Measurements from ENCODE around the gene JOSD1.

Gene JOSD1

DNA sequence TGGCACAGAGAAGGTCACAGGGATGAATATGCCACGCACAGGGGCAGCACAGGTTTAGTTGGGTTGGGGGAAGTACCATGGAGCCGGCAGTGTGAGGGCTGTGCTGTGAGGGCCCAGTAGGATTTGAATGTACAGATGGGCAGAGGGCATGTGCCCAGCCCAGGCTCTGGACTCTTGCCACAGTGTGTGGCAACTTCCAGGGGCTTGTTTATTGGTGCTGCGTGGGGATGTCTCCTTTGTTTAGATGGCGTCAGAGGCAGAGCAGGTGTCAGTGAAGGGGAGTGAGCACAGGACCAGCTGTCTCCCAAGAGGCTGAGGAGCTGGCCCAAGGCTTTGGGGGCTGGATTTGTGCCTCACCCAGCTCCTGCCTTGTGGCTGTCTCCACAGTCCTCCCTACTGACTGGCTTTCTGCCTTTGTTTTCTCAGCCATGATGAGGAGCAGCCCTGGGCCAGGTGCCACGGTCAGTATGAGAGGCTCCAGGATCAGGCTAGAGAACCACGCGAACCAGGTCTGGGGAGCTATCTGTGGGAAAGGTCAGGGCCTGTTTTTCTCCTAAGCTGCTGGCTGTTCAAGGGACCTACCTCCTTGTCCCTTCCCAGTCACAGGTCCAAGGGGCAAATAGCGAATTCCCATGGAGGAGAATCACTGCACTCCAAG lies 33.1 kb upstream of the JOSD1 start:
- DNase-seq, result peak in 54 of 56 donors; percentile 51 to 95 (median 84)

GRCh38 chr22:38733329-38733723 lies 32.6 kb upstream of the JOSD1 start:
- DNase-seq, result peak in 33 of 56 donors; percentile 15 to 84 (median 58)

- peak in 8 of 56 donors; percentile 12 to 48 (median 36) for DNase-seq
Measured at GRCh38 chr22:38732251-38732815, 31.6 kb upstream of the JOSD1 start.

DNA sequence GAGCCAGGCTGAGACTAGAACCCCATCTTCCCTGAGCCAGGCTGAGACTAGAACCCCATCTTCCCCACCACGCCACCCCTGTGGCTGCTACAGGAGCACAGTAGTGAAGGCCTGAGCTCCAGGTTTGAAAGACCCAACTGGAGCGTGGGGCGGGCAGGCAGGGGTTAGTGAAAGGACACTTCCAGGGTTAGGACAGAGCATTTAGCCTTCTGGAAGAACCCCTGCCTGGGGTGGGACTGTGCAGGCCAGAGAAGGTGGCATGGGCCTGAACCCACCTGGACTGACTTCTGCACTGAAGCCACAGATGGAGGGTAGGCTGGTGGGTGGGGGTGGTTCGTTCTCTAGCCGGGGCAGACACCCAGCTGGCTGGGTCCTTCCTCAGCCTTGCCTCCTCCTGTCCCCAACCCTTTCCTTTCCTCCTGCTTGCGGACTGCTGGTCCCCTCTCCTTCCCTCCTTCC lies 31.0 kb upstream of the JOSD1 start:
- no peak for DNase-seq

DNA sequence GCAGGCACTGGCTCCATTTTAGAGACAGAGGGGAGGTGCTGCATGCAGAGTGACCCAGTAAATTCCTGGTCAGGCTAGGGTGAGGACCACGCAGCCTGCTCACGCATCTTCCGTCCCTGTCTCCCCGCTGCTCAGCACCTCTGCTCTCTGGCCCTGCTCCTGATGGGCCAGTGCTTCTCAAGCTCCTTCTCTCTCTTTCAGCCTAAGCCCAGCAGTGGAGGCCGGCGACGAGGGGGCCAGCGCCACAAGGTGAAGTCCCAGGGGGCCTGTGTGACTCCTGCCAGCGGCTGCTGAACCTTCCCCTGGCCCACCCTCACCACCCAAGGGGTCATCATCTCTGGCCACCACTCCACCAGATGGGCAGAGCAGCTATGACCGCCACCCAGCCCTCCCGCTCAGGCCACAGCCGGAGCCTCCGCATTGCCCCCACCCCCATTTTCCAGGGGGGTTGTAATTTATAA lies 29.7 kb upstream of the JOSD1 start:
- DNase-seq, result no peak

- DNase-seq, result no peak
Measured at GRCh38 chr22:38729946-38730345, 29.2 kb upstream of the JOSD1 start.

DNA sequence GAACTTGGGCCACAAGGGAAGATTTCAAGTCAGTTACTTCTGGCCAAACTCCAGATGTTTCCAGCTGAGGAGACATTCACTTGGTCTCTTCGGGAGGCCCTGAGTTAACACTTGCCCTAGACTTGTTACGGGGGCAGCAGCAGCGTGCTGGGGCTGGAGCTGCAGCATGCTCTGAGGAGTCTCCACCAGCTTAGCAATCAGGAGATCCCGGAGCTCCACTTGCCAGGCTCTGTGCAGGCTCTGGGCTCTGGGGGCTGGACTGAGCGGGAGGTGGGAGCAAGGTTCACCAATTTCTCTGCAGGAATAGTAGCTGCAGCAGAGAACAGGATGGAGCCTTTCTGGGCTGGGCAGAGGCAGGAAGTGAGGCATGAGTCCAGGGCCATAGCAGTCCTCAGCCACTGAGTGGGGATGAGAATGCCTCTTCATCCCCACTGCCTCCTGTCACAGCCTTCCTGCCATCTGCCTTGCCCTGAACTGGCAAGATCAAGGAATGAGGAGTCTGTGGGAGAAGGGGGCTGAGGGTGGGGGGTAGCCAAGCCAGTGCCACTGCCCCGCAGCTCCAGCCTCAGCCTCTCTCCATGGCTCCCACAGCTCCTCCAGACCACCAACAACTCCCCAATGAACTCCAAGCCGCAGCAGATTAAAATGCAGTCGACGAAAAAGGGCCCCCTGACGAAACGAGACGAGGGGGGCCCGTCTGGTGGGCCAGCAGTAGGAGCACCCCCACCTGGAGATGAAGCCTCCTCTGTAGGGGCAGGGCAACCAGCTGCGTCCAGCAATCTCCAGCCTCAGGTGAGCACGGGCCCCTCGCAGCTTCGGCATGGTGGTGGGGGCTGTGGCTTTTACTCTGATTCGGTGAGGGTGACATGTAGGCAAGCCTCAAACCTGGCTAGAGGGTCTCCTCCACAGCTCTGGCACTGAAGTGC lies 28.4 kb upstream of the JOSD1 start:
- no peak for DNase-seq

DNA sequence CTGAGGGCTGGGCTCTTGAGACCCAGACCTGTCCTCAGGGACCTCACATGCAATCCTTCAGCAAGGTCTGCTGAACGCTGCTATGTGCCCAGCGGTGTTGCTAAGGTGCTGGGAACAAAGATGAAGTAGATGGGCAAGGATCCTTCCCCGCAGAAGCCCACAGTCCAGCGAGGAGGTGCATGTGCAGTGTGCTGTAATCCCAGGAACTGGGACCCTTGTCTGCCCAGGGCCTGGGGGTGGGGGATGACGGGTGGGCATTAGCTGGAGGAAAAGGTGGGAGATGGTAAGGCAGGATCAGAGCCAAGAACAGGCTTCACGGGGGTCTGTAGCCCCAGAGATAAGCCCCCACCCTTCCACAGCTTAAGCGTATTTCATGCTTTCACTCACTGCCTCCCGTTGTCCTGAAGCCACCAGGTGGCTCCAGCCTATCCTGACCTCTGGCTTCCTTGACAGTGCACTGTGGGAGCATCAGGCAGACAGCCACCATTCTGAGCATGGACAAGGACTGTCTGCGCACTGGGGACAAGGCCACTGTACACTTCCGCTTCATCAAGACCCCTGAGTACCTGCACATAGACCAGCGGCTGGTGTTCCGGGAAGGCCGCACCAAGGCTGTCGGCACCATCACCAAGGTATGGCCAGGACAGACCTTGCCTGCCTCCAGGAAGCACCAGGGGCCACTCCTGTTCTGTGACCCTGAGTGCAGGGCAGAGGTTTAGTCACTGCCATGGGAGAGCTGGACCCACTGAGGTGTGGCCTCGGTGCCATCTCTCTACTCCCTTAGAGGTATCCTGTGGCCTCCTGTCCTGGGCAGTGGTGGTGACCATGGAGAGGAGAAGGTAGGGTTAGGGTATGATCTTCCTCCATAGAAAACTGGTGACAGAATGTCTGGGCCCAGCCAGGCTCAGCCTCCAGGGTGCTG lies 27.0 kb upstream of the JOSD1 start:
- no peak for DNase-seq

- DNase-seq, result no peak
Measured at GRCh38 chr22:38727123-38727522, 26.4 kb upstream of the JOSD1 start.

DNA sequence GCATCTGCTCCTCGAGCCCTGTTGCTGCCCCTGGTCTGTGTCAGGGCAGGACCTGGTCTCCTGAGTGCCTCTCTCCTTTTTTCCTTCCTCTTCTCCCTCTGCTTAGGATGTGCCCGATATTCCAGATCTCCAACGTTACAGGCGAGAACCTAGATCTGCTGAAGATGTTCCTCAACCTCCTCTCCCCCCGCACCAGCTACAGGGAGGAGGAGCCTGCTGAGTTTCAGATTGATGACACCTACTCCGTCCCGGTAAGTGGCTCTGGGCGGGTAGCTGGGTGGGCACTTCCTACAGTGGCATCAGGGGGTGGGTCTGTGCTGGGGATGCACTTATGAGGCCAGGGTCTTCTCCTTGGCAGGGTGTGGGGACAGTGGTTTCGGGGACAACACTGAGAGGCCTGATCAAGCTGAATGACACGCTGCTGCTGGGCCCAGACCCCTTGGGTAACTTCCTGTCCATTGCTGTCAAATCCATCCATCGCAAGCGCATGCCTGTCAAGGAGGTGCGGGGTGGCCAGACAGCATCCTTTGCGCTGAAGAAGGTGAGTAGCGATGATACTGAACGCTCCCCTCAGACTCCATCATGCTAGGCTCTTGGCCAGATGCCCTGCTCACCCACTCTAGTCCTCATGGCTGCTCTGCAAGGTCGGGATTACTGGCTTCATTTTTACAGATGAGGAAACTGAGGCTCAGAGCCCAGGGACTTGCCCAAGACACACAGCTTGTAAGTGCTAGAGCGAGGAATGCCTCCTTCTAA lies 25.3 kb upstream of the JOSD1 start:
- no peak for DNase-seq

GRCh38 chr22:38724926-38725571 lies 24.3 kb upstream of the JOSD1 start:
- peak in 34 of 56 donors; percentile 13 to 72 (median 49) for DNase-seq

DNA sequence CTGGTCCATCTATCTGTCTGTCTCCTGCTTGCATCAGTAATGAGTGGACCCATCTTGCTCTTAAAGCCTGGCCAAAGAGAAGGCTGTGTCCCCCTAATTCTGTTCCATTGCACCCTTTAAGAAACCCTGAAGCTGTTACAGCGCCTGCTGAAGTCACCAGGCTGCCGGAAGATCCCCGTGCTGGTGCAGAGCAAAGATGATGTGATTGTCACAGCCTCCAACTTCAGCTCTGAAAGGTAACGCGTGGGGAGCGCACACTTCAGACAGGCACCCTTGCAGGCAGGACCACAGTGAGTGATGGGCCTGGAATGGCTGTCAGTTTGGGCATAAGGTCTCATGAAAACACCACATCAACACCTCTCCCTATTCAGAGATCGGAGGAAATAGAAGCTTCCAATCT lies 23.4 kb upstream of the JOSD1 start:
- no peak for DNase-seq

DNA sequence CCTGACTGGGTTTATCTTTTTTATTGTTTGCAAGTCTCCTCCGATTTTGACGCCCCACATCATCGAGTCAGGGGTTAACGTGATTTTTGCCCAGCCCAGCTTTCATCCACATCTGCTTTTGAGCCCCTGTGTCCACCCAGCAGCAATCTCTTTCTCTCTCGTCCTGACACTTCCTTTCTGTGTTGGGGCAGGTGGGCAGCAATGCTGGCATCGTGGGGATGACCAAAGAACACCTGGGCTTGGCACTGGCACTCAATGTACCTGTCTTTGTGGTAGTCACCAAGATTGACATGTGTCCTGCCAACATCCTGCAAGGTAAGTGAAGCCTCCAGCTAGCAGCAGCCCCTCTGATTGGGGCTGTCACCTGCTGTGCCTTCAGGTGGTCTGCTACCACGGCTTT lies 20.8 kb upstream of the JOSD1 start:
- no peak for DNase-seq

DNA sequence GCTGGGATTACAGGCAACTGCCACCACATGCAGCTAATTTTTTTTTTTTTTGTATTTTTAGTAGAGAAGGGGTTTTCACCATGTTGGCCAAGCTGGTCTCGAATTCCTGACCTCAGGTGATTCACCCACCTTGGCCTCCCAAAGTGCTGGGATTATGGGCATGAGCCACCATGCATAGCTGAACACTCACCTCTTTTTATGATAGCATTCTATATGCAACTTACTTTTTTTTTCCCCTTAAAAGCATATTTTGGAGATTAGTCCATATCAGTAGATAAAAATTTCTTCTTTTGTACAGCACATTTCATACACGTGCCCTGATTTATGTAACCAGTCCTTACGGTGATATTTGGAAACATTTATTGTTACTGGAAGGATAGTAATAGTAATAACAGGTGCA lies 19.6 kb upstream of the JOSD1 start:
- DNase-seq, result no peak

- DNase-seq, result no peak
Measured at GRCh38 chr22:38719196-38719595, 18.5 kb upstream of the JOSD1 start.

GRCh38 chr22:38718414-38718813 lies 17.7 kb upstream of the JOSD1 start:
- DNase-seq, result peak in 21 of 56 donors; percentile 13 to 75 (median 37)

GRCh38 chr22:38717244-38717643 lies 16.5 kb upstream of the JOSD1 start:
- DNase-seq, result no peak

- DNase-seq, result no peak
Measured at GRCh38 chr22:38716826-38717225, 16.1 kb upstream of the JOSD1 start.

- no peak for DNase-seq
Measured at GRCh38 chr22:38716271-38716670, 15.5 kb upstream of the JOSD1 start.

GRCh38 chr22:38715852-38716251 lies 15.1 kb upstream of the JOSD1 start:
- no peak for DNase-seq

Measured in nucleus accumbens (tissue), 56 donors.